Activated naive CD4-positive, alpha-beta T cell treated with anti-CD3 and anti-CD28 coated beads, Interleukin-2, amount 50 U/mL, for 72 hours (primary cell): ENCODE measurements around the gene TPM3. TPM values are rescaled to one million over a fixed set of nuclear protein-coding genes. Genes with fewer than 3 reads are reported as not detected.
A peak's percentile ranks its signal among the peaks of the same experiment; 100 is the strongest.
"Not testable (repeated sequence)": the region's sequence is repeated elsewhere in the genome, so short reads cannot be mapped to it uniquely, and the experiment has no call there.

ENCODE experiments used
- ATAC-seq, 2 donors: fragments of 150-1000 bp; cut with Tn5 transposase; 2 replicates each; pipeline ENCODE4 v1.10.0; 2021; ENCODE audit warnings: mild to moderate bottlenecking in 2 of 2, moderate library complexity in 2 of 2
- DNase-seq, 2 donors: peaks; one replicate each; pipeline ENCODE4 v3.0.0; 2021 to 2022; ENCODE audit warnings: low spot score in 2 of 2
- H3K27ac Mint-ChIP-seq, 2 donors: one replicate each; pipeline ENCODE4 v1.8.0; 2022; ENCODE audit warnings: mild to moderate bottlenecking in 2 of 2, mixed read lengths in 2 of 2
- H3K36me3 Mint-ChIP-seq, 2 donors: one replicate each; pipeline ENCODE4 v1.8.0; 2022; ENCODE audit warnings: mixed read lengths in 2 of 2
- H3K9me3 Mint-ChIP-seq, 2 donors: one replicate each; pipeline ENCODE4 v1.8.0; 2022; ENCODE audit warnings: mixed read lengths in 2 of 2
- total RNA-seq, 2 donors: library from RNA; stranded (reverse); gene quantifications; one replicate each; pipeline ENCODE4 v1.2.3, GENCODE V29; 2022

Gene TPM3
- total RNA-seq, 2 donors from 2014 or later = 373 to 610 TPM

DNA sequence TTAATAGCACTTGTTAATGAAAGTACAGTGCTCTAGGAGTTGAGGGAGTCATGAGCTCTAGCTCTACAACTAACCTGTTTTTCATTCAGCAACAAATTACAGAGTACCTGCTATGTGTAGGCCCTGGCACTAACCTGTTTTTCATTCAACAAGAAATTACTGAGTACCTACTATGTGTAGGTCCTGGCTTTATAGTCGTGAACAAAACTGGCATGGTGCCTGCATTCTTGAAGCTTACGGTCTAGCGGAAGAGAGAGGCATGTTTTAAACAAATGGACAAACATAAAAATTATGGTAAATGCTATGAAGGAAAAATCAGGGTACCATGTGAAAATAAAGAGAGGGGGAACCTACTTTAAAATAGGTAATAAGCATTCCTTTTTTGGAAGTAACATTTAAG lies 26.6 kb upstream of the TPM3 start:
- Mint-ChIP-seq H3K9me3 (peaks cover 0 to 4% of the 10 kb centered on the region in 2 donors), H3K36me3 (peaks cover 51 to 69% of the 10 kb centered on the region in 2 donors), H3K27ac (peak overlapping the region; percentile 51 to 97)
- DNase-seq (no peak), ATAC-seq (no peak)

- peak overlapping the region; percentile 81 to 87 for H3K27ac Mint-ChIP-seq
- ATAC-seq = peak; percentile 90 to 96
- H3K9me3 Mint-ChIP-seq = no peaks in the 10 kb centered on the region
- H3K36me3 Mint-ChIP-seq = peaks cover 15 to 45% of the 10 kb centered on the region in 2 donors
- DNase-seq = no peak
Measured at GRCh38 chr1:154213274-154213673, 21.4 kb upstream of the TPM3 start.

DNA sequence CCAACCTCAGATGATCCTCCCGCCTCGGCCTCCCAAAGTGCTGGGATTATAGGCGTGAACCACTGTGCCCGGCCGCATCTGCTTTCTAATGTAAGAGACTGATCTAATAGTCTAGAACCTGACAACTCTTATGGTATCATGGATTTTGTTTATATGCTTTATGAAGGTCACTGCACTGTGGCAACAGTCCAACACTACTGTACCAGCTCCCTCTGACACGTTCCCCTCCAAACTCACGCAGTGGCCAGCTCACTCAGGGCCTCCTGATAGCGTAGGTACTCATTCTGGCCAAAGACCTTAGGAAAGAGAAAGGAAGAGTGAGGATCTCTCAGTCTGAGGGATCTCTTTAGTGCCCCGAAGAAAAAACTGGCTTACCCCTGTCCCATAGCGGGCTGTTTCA lies 20.2 kb upstream of the TPM3 start:
- peak overlapping the region; percentile 54 to 91 for H3K27ac Mint-ChIP-seq
- ATAC-seq (no peak), DNase-seq (no peak)
- peaks cover 6 to 45% of the 10 kb centered on the region in 2 donors for H3K36me3 Mint-ChIP-seq
- H3K9me3 Mint-ChIP-seq = no peaks in the 10 kb centered on the region

DNA sequence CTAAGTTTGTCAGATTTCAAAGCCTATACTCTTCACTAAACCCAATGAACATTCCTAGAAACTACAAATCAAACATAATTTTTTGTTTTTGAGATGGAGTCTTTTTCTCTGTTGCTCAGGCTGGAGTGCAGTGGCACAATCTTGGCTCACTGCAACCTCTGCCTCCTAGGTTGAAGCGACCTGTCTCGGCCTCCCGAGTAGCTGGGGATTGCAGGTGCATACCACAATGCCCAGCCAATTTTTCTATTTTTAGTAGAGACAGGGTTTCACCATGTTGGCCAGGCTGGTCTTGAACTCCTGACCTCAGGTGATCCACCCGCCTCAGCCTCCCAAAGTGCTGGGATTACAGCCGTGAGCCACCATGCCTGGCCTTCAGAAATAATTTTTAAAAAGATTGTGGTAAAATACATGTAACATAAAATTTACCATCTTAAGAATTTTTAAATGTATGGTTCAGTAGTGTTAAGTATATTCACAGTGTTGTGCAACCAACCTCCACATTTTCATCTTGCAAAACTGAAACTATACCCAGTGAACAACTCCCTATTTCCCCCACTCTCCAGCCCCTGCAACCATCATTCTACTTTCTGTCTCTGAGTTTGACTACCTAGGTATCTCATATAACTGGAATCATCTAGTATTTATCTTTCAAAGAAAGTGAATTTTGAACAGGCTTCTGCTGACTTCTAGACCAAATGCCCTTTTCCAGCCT lies 16.9 kb upstream of the TPM3 start:
- Mint-ChIP-seq H3K9me3 (no peaks in the 10 kb centered on the region), H3K27ac (peak overlapping the region; percentile 17 to 71), H3K36me3 (peaks cover 6 to 42% of the 10 kb centered on the region in 2 donors)
- DNase-seq (no peak), ATAC-seq (no peak)

- no peak for ATAC-seq
- Mint-ChIP-seq H3K27ac (peak overlapping the region; percentile 71 to 73), H3K36me3 (peaks cover 4 to 40% of the 10 kb centered on the region in 2 donors), H3K9me3 (no peaks in the 10 kb centered on the region)
- DNase-seq = no peak
Measured at GRCh38 chr1:154207262-154207661, 15.4 kb upstream of the TPM3 start.

- H3K9me3 Mint-ChIP-seq = no peaks in the 10 kb centered on the region
- DNase-seq (peak in 1 of 2 donors; percentile 12), ATAC-seq (peak; percentile 89 to 94)
- H3K36me3 Mint-ChIP-seq = peaks cover 0 to 34% of the 10 kb centered on the region in 2 donors
- peak within 1 kb of the TSS; percentile 73 to 76 for H3K27ac Mint-ChIP-seq
Measured at GRCh38 chr1:154206196-154206595, 14.3 kb upstream of the TPM3 start, which contains the start of gene CFAP141. Gene CFAP141 (minus strand): TSS chr1:154206333. CDS start chr1:154206307, 26 bp downstream.

DNA sequence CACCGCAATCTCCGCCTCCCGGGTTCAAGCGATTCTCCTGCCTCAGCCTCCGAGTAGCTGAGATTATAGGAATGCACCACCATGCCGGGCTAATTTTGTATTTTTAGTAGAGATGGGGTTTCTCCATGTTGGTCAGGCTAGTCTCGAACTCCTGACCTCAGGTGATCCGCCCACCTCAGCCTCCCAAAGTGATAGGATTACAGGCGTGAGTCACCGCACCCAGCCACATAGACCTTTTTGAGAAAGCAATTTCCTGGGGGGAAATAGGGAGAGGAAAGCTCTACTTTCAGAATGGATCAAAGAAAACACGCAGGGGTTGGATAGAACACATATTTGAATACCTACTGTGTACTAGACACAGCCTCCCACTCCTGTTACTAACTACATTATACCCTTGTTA lies 13.9 kb upstream of the TPM3 start:
- peaks cover 0 to 33% of the 10 kb centered on the region in 2 donors for H3K36me3 Mint-ChIP-seq
- peak overlapping the region; percentile 63 to 76 for H3K27ac Mint-ChIP-seq
- not testable (repeated sequence) for DNase-seq, H3K9me3 Mint-ChIP-seq
- ATAC-seq = peak in 1 of 2 donors; percentile 64

DNA sequence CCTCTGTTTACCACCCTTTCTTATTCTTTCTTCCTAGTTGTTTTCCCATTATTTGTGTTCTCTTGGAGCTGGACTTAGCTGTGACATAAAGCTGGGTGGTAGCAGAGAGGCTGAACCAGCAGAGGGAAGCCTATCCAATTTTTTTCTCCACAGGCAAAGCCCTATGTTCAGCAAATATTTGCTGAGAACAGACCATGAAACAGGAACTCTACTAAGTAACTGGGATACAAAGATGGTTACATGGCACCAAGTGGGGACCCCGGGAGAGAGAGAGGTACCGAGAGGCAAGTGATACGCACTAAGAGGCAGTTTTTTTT lies 7.6 kb upstream of the TPM3 start:
- Mint-ChIP-seq H3K9me3 (no peaks in the 10 kb centered on the region), H3K27ac (no peak overlapping the region), H3K36me3 (no peaks in the 10 kb centered on the region)
- DNase-seq (no peak), ATAC-seq (peak; percentile 13 to 36)

- DNase-seq = peak in 1 of 2 donors; percentile 53
Measured at GRCh38 chr1:154198756-154199562, 7.1 kb upstream of the TPM3 start.

DNA sequence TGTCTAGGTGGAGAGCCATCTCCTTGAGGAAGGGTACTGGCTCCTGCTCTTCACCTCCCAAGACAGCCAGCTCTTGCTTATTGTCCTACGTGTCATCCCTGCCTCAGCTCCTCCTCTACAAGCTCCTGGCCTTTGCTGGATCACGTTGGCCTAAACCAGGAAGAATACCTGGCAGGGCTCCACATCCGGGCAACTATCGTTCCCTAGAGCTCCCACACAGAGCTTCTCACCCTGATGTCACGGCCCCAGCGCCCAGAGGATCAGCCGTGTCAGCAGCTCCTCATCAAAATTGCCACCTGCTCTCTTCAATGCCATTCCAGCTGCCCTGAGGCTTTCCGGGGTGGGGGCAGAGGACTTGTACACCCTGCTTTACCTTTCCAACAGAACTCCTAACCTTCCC lies 1.9 kb upstream of the TPM3 start:
- no peak for ATAC-seq
- Mint-ChIP-seq H3K9me3 (no peaks in the 10 kb centered on the region), H3K36me3 (no peaks in the 10 kb centered on the region), H3K27ac (peak overlapping the region in 1 of 2 donors; percentile 7)
- no peak for DNase-seq

More at GRCh38 chr1:154198756-154199562, 7.1 kb upstream of the TPM3 start:
- H3K9me3 Mint-ChIP-seq = no peaks in the 10 kb centered on the region
- ATAC-seq = peak; percentile 64 to 76
- no peak overlapping the region for H3K27ac Mint-ChIP-seq
- H3K36me3 Mint-ChIP-seq = no peaks in the 10 kb centered on the region

GRCh38 chr1:154192476-154192875 lies 576 bp upstream of the TPM3 start:
- Mint-ChIP-seq H3K27ac (no peak overlapping the region), H3K36me3 (no peaks in the 10 kb centered on the region), H3K9me3 (no peaks in the 10 kb centered on the region)
- ATAC-seq = no peak
- DNase-seq = no peak

DNA sequence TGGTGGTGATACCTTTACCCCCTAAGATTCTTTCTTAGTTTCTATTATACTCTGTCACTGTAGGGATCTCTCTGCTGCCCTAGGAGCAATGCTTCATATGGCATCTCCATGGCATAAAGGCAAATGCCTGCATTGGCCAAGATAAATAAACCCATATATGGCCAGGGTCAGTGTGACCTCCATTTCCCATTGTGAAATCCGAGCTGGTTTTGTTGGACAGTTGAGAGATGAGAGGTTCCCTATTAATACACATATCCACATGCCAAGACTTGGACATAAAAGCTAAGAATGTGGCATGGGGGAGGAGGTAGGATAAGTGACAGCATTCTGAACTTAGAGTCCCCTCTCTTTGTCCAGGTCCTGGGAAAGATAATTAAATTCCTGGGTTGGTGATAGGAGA lies 1.4 kb downstream of the TPM3 start:
- ATAC-seq (no peak), DNase-seq (no peak)
- no peaks in the 10 kb centered on the region for H3K9me3 Mint-ChIP-seq
- no peaks in the 10 kb centered on the region for H3K36me3 Mint-ChIP-seq
- H3K27ac Mint-ChIP-seq = no peak overlapping the region

GRCh38 chr1:154186852-154187501 lies 4.9 kb downstream of the TPM3 start:
- no peaks in the 10 kb centered on the region for H3K9me3 Mint-ChIP-seq
- peaks cover 13% of the 10 kb centered on the region in 2 donors for H3K36me3 Mint-ChIP-seq
- peak overlapping the region in 1 of 2 donors; percentile 3 for H3K27ac Mint-ChIP-seq
- DNase-seq = no peak
- ATAC-seq = no peak

GRCh38 chr1:154186177-154186576 lies 5.7 kb downstream of the TPM3 start:
- Mint-ChIP-seq H3K27ac (no peak overlapping the region), H3K9me3 (no peaks in the 10 kb centered on the region), H3K36me3 (peaks cover 21% of the 10 kb centered on the region in 2 donors)
- ATAC-seq = no peak
- peak; percentile 70 to 76 for DNase-seq

DNA sequence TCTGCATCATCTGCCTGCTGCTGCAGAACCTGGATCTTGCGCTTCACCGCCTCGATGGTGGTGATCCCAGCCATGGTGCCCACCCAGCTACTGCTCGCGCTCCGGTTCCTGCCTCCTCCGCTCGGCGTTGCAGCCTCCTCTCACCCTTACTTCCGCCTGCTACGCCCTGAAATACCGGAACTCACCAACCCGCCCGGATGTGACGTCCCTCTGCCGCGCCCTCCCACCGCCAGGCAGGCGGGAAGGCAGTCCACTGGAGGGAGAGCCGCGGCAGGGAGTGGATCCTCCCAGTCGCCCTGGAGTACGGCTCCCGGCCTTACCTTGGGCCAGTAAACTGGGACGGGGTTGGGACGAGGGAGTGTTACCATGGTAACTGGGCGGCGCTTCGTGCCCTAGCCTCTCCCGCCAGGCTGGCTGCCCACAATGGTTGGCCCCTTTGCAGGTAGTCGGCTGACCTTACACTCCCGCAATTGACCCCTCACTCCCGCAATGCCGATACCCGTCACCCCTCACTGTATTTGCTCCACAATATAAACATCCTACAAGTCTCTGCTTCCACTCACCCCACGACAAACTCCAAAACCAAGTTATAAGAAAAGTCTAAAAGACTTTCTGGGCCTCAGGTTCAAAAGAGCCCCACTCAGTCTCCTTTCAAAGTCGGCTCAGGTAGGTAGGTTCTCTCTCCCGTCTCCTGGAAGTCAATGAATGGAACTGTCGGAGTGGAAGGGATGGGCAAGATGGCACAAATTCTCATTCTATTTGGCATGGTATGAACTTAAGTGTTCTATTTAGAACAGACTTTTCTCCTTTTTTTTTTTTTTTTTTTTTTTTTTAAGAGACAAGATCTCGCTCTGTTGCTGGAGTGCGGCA lies 8.6 kb downstream of the TPM3 start:
- Mint-ChIP-seq H3K36me3 (peaks cover 38 to 46% of the 10 kb centered on the region in 2 donors), H3K27ac (peak overlapping the region; percentile 91 to 96), H3K9me3 (no peaks in the 10 kb centered on the region)
- DNase-seq (peak; percentile 93 to 96), ATAC-seq (peak; percentile 86 to 88)

GRCh38 chr1:154182344-154183045 lies 9.4 kb downstream of the TPM3 start:
- peaks cover 41 to 51% of the 10 kb centered on the region in 2 donors for H3K36me3 Mint-ChIP-seq
- peak overlapping the region; percentile 91 to 96 for H3K27ac Mint-ChIP-seq
- DNase-seq (peak; percentile 75 to 87), ATAC-seq (peak; percentile 73 to 77)
- H3K9me3 Mint-ChIP-seq = no peaks in the 10 kb centered on the region
